CD4-positive, alpha-beta T cell (primary cell): ENCODE data around the gene CEP89. TPM values are rescaled to one million over a fixed set of nuclear protein-coding genes. Genes with fewer than 3 reads are reported as not detected.

Experiments used
- ATAC-seq: fragments of 200-7000 bp; cut with Tn5 transposase; one replicate; pipeline ENCODE4 v1.10.0; 2022; ENCODE audit warnings: mild to moderate bottlenecking; ENCODE audit not compliant: poor library complexity
- CTCF ChIA-PET: fragments of 350-600 bp; sonication (Branson Sonifier 250); formaldehyde crosslinking; loops from one replicate; lab custom pipeline; 2021; ENCODE audit warnings: antibody characterized with exemption, inconsistent platforms; lab: Charles Lee
- POLR2A ChIA-PET: fragments of 350-600 bp; sonication (Branson Sonifier 250); formaldehyde crosslinking; loops from one replicate; lab custom pipeline; 2021; ENCODE audit warnings: antibody characterized with exemption, inconsistent platforms; lab: Charles Lee
- DNase-seq, 14 experiments: peaks; one replicate each; pipeline ENCODE4 v3.0.0-alpha.2; 2013 to 2020; ENCODE audit warnings: mixed read lengths in 2 of 14
- H3K27ac ChIP-seq, 2 donors: one replicate each; pipeline versions ENCODE4 v1.5.1 to v1.7.0; 2013; ENCODE audit warnings: low read length in 2 of 2, low read depth in 1 of 2, mild to moderate bottlenecking in 1 of 2
- H3K27me3 ChIP-seq, 2 experiments: 1 replicate in 1 of 2; 2 replicates in 1 of 2; pipeline versions ENCODE4 v1.6.1 to v1.7.0; 2013; ENCODE audit warnings: low read length in 2 of 2, control low read depth in 1 of 2, mild to moderate bottlenecking in 1 of 2, moderate library complexity in 1 of 2; ENCODE audit not compliant: insufficient read depth in 2 of 2, control insufficient read depth in 1 of 2
- H3K36me3 ChIP-seq: one replicate; pipeline ENCODE4 v1.6.1; 2013; ENCODE audit warnings: low read length, control low read depth; ENCODE audit not compliant: insufficient read depth
- H3K4me1 ChIP-seq: one replicate; pipeline ENCODE4 v1.6.1; 2013; ENCODE audit warnings: low read length, control low read depth; ENCODE audit not compliant: insufficient read depth
- H3K4me3 ChIP-seq: one replicate; pipeline ENCODE4 v1.5.1; 2013; ENCODE audit warnings: mild to moderate bottlenecking, low read length, moderate library complexity
- H3K9me3 ChIP-seq, 2 experiments: 1 replicate in 1 of 2; 2 replicates in 1 of 2; pipeline versions ENCODE4 v1.6.1 to v1.7.0; 2013; ENCODE audit warnings: low read length in 2 of 2, mild to moderate bottlenecking in 2 of 2, control low read depth in 1 of 2, moderate library complexity in 1 of 2; ENCODE audit not compliant: control insufficient read depth in 1 of 2, insufficient read depth in 1 of 2
- H3K27ac Mint-ChIP-seq: one replicate; pipeline ENCODE4 v1.8.0; 2020; ENCODE audit warnings: mixed read lengths
- H3K27me3 Mint-ChIP-seq: one replicate; pipeline ENCODE4 v1.8.0; 2021; ENCODE audit warnings: mixed read lengths
- H3K36me3 Mint-ChIP-seq: one replicate; pipeline ENCODE4 v1.8.0; 2021; ENCODE audit warnings: low read depth, mixed read lengths
- H3K4me1 Mint-ChIP-seq: one replicate; pipeline ENCODE4 v1.8.0; 2021; ENCODE audit warnings: low read depth, mixed read lengths
- H3K4me3 Mint-ChIP-seq: one replicate; pipeline ENCODE4 v1.8.0; 2020; ENCODE audit warnings: mild to moderate bottlenecking, mixed read lengths
- H3K9me3 Mint-ChIP-seq: one replicate; pipeline ENCODE4 v1.8.0; 2020; ENCODE audit warnings: mixed read lengths
- intact Hi-C, 2 experiments: fragments of 100-400 bp; cut with DNase I in 1 of 2; cut with micrococcal nuclease in 1 of 2; formaldehyde crosslinking; loops; one replicate each; pipeline versions ENCODE4 v1.15.1 to v1.9.0; 2023 to 2025; cut with DNase I, micrococcal nuclease
- total RNA-seq, 174 experiments: library from RNA in 2 of 174; stranded (reverse) in 2 of 174; gene quantifications; one replicate each; pipeline ENCODE4 v1.2.3 and lab custom pipeline; 2021 to 2026
- TF ChIP-seq, protein P1 (sequence below): fragments of 200-600 bp; IDR thresholded peaks from one replicate; pipeline ENCODE4 v1.8.0; 2022; ENCODE audit warnings: antibody characterized with exemption, mild to moderate bottlenecking

CEP89 gene
- total RNA-seq, 2 experiments from 2014 or later = 4.0 to 5.1 TPM

GRCh38 chr19:32880622-32881021 lies 91.1 kb downstream of the CEP89 start:
- H3K9me3 Mint-ChIP-seq = no peaks in the 10 kb centered on the region
- Histone ChIP-seq H3K4me1 (no peaks in the 10 kb centered on the region), H3K36me3 (no peaks in the 10 kb centered on the region), H3K27ac (no peak overlapping the region), H3K4me3 (no peak overlapping the region), H3K27me3 (no peaks in the 10 kb centered on the region), H3K9me3 (no peaks in the 10 kb centered on the region)
- no peak for ATAC-seq
- intact Hi-C loops = no loop called here
- no peak overlapping the region for H3K27ac Mint-ChIP-seq
- H3K4me1 Mint-ChIP-seq = no peaks in the 10 kb centered on the region
- no peak for DNase-seq
- ChIA-PET POLR2A (no interaction called here), CTCF (interaction anchor here (0.7 kb wide), 2 partner anchors 14 to 1956 kb away, joined by 3 read pairs; no protein-coding TSS in a partner anchor)
- H3K27me3 Mint-ChIP-seq = no peaks in the 10 kb centered on the region
- TF ChIP-seq, protein P1, sequence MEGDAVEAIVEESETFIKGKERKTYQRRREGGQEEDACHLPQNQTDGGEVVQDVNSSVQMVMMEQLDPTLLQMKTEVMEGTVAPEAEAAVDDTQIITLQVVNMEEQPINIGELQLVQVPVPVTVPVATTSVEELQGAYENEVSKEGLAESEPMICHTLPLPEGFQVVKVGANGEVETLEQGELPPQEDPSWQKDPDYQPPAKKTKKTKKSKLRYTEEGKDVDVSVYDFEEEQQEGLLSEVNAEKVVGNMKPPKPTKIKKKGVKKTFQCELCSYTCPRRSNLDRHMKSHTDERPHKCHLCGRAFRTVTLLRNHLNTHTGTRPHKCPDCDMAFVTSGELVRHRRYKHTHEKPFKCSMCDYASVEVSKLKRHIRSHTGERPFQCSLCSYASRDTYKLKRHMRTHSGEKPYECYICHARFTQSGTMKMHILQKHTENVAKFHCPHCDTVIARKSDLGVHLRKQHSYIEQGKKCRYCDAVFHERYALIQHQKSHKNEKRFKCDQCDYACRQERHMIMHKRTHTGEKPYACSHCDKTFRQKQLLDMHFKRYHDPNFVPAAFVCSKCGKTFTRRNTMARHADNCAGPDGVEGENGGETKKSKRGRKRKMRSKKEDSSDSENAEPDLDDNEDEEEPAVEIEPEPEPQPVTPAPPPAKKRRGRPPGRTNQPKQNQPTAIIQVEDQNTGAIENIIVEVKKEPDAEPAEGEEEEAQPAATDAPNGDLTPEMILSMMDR = no peak
- H3K36me3 Mint-ChIP-seq = peaks cover 8% of the 10 kb centered on the region
- H3K4me3 Mint-ChIP-seq = no peak overlapping the region

DNA sequence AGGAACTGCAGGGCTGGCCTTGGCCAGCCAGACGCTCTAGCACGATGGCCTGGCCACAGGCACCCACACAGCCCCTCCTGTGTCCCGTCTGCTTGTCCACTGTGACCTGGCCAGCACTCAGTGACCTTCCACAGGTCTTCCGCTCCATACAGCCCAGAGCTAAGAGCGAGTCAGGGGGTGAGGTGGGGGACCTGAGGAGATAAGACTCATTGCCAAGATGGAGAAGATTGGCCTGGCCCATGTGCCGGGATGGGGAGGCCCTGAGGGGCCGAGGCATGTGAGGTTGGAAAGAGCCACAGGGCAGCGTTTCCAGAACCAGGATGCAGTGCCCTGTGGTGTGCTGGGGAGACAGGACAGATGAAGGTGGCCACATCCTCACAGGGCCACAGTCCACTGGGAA lies 92.0 kb downstream of the CEP89 start:
- Mint-ChIP-seq H3K27ac (no peak overlapping the region), H3K27me3 (no peaks in the 10 kb centered on the region), H3K4me3 (no peak overlapping the region), H3K36me3 (peaks cover 8% of the 10 kb centered on the region), H3K4me1 (no peaks in the 10 kb centered on the region), H3K9me3 (no peaks in the 10 kb centered on the region)
- H3K4me1 ChIP-seq = no peaks in the 10 kb centered on the region
- CTCF ChIA-PET = interaction anchor here (0.7 kb wide), 2 partner anchors 13 to 1957 kb away, joined by 3 read pairs; no protein-coding TSS in a partner anchor
- H3K27ac ChIP-seq = no peak overlapping the region
- intact Hi-C loops = no loop called here
- POLR2A ChIA-PET = no interaction called here
- H3K36me3 ChIP-seq = no peaks in the 10 kb centered on the region
- TF ChIP-seq, protein P1 = no peak
- H3K27me3 ChIP-seq = no peaks in the 10 kb centered on the region
- no peak overlapping the region for H3K4me3 ChIP-seq
- no peak for DNase-seq
- ATAC-seq = no peak
- H3K9me3 ChIP-seq = no peaks in the 10 kb centered on the region

DNA sequence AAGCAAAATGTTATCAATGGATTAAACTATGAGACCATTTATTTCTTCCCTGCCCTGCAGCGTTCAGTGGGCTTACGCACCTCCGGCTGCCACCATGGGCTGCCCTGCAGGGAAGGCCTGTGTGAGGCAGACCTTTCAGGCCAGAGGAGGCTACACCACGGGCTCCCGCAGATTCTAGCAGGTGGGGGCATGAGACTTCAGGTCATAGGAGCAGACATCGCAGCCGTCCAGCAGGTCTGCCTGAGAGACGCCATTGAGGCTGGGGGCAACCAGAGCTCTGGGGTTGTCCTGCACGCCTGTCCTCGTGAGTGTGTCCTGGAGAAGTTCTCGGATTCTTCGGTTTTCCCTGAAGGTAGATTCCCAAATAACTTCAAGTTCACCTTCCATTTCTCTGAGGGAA lies 92.8 kb downstream of the CEP89 start:
- Histone ChIP-seq H3K9me3 (no peaks in the 10 kb centered on the region), H3K27ac (no peak overlapping the region), H3K36me3 (no peaks in the 10 kb centered on the region), H3K27me3 (no peaks in the 10 kb centered on the region), H3K4me3 (no peak overlapping the region), H3K4me1 (no peaks in the 10 kb centered on the region)
- CTCF ChIA-PET = no interaction called here
- TF ChIP-seq, protein P1 = no peak
- POLR2A ChIA-PET = no interaction called here
- DNase-seq (no peak), ATAC-seq (no peak)
- intact Hi-C loops = no loop called here
- no peaks in the 10 kb centered on the region for H3K27me3 Mint-ChIP-seq
- H3K4me3 Mint-ChIP-seq = no peak overlapping the region
- H3K36me3 Mint-ChIP-seq = peaks cover 8% of the 10 kb centered on the region
- no peaks in the 10 kb centered on the region for H3K4me1 Mint-ChIP-seq
- H3K27ac Mint-ChIP-seq = no peak overlapping the region
- H3K9me3 Mint-ChIP-seq = no peaks in the 10 kb centered on the region
